Bronchial epithelial cell (primary cell): ENCODE results near the gene MAPT. TPM values are rescaled to one million over a fixed set of nuclear protein-coding genes. Genes with fewer than 3 reads are reported as not detected.

Source experiments
- DNase-seq: peaks from one replicate; pipeline ENCODE4 v3.0.0-alpha.2; 2010; ENCODE audit warnings: low read depth
- FAIRE-seq: peaks from 2 replicates; lab custom pipeline; 2011; peaks lifted over from hg19 to GRCh38; lab: Jason Lieb, UNC
- H3K27me3 ChIP-seq: 2 replicates; pipeline ENCODE4 v1.5.1; 2011; ENCODE audit warnings: low read length; ENCODE audit not compliant: control insufficient read depth, insufficient read depth
- H3K36me3 ChIP-seq: 2 replicates; pipeline ENCODE4 v1.5.1; 2011; ENCODE audit warnings: low read length; ENCODE audit not compliant: control insufficient read depth, insufficient read depth
- H3K4me3 ChIP-seq: 2 replicates; pipeline ENCODE4 v1.5.1; 2011; ENCODE audit warnings: mild to moderate bottlenecking, low read depth, low read length, control low read depth
- total RNA-seq: library from RNA; depleted of rRNA; stranded (reverse); fragments of >200 nt; gene quantifications from 2 replicates; pipeline ENCODE4 v1.2.1, GENCODE V29; 2014
- TF ChIP-seq, protein P1 (sequence below): IDR thresholded peaks from 2 replicates; pipeline ENCODE4 v1.5.1; 2011; ENCODE audit warnings: mild to moderate bottlenecking, moderate library complexity, low read length, control low read depth, inconsistent platforms; ENCODE audit not compliant: insufficient read depth, severe bottlenecking

MAPT gene
- total RNA-seq, 1 donor from 2014 or later: 0.26 TPM

DNA sequence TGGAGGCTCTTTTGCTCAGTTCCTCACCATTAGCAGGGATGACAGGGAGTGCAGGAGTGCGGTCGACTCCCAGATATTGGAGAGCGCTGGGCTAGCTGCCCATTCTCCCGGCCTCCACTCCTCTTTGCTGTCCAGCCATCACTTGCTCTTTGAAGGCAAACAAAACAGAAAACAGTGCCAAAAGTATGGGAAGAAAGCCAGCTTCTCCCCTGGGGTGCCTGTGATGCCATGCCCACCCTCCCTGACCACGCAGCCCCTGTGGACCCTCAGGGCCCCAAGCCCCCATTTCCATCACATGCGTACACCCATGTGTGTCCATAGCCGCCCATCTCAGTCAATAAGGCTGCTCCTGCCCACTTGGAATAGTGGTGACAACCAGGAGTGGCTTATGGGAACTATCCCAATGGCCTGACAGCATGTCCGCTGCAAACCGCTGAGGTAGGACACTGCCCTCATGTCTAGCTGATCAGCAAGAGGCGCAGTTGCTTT, 30.0 kb downstream of the MAPT start:
- no peaks in the 10 kb centered on the region for H3K36me3 ChIP-seq
- FAIRE-seq (no peak), DNase-seq (no peak)
- H3K4me3 ChIP-seq: no peak overlapping the region
- TF ChIP-seq, protein P1, sequence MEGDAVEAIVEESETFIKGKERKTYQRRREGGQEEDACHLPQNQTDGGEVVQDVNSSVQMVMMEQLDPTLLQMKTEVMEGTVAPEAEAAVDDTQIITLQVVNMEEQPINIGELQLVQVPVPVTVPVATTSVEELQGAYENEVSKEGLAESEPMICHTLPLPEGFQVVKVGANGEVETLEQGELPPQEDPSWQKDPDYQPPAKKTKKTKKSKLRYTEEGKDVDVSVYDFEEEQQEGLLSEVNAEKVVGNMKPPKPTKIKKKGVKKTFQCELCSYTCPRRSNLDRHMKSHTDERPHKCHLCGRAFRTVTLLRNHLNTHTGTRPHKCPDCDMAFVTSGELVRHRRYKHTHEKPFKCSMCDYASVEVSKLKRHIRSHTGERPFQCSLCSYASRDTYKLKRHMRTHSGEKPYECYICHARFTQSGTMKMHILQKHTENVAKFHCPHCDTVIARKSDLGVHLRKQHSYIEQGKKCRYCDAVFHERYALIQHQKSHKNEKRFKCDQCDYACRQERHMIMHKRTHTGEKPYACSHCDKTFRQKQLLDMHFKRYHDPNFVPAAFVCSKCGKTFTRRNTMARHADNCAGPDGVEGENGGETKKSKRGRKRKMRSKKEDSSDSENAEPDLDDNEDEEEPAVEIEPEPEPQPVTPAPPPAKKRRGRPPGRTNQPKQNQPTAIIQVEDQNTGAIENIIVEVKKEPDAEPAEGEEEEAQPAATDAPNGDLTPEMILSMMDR: no peak
- peaks cover 5% of the 10 kb centered on the region for H3K27me3 ChIP-seq

DNA sequence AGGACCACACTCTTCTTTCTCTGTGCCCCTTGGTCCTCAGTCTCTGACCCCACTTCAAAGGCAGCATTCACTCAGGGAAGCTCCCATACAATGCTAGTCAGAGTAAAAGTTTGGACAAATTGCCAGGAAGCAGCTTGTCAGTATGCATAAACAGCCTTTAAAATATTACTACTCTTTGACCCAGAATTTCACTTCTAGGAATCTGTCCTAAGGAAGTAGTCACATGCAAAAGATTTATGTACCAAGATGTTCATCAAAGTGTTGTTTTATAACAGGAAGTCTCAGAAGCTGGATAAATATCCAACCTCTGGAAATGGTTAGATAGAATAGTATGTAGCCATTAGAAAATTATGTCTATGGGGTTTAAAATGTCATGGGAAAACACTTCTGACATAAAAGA, 31.0 kb downstream of the MAPT start:
- FAIRE-seq: no peak
- DNase-seq: no peak

DNA sequence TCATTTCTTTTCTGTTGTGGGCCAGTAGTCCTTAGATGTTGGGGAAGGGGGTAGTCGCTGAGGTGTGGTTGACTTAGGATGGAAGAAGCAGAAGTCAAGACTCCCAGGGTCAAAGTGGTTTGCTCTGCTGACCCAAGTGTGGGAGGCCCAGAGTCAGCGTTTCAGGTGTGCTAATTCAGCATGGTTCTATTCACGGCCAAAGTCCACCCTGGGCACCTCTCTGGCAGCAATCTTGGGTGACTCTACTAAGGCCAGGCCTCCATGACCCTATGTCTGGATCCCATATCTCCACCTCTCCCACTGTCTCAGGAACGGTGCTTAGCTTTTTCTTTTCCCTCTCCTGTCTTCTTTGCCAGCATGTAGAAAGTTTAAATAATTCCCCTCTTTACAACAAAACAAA, 32.9 kb downstream of the MAPT start:
- Histone ChIP-seq H3K36me3 (no peaks in the 10 kb centered on the region), H3K4me3 (no peak overlapping the region), H3K27me3 (peaks cover 5% of the 10 kb centered on the region)
- no peak for FAIRE-seq
- TF ChIP-seq, protein P1: no peak
- no peak for DNase-seq

More for the DNA sequence above, 31.0 kb downstream of the MAPT start:
- TF ChIP-seq, protein P1: no peak
- Histone ChIP-seq H3K36me3 (no peaks in the 10 kb centered on the region), H3K27me3 (peaks cover 5% of the 10 kb centered on the region), H3K4me3 (no peak overlapping the region)

DNA sequence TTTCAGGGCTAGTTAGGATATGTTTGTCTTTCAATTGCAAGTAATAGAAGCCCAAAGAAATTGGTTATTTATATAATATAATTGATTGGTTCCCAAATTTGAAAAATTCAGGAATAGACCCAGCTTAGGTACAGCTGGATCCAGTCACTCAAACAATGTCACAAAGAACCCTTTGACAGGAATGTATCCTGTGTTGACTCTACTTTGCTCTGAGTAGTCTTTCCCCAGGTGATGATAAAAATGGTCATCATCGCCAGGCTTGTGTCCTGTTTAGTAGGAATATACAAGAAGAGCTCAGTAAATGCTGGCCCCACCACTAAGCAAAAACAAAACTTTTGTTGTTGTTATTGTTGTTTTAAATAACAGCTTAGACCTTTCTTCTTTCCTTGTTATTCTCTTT, 35.0 kb downstream of the MAPT start:
- no peak for DNase-seq
- Histone ChIP-seq H3K27me3 (no peaks in the 10 kb centered on the region), H3K4me3 (no peak overlapping the region), H3K36me3 (no peaks in the 10 kb centered on the region)
- FAIRE-seq: no peak
- TF ChIP-seq, protein P1: no peak

DNA sequence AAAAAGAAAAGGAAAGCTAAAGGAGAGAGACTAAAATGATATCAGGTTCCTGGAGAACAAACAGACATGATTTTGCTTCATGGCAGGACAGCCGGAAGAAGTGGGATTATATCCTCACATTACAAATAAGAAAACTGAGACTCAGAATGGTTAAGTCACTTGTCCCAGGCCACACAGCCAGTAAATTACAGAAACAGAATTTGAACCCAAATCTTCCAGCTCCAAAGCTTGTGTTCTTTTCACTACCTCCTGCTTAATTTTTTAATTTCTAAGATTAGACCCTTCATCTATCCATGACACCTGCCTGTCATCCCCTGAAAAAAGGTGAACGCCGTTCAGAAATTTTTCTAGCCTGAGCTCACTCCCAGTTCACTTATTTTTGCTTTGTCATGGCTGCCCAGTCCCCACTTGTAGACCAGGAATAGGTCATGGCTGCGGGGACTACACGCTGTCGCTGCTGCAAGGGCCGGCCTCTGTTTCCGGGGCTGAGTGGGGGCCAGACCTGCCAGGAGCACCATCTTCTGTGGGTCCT, 36.1 kb downstream of the MAPT start:
- FAIRE-seq (no peak), DNase-seq (no peak)
- Histone ChIP-seq H3K4me3 (no peak overlapping the region), H3K27me3 (no peaks in the 10 kb centered on the region), H3K36me3 (no peaks in the 10 kb centered on the region)
- TF ChIP-seq, protein P1: no peak

DNA sequence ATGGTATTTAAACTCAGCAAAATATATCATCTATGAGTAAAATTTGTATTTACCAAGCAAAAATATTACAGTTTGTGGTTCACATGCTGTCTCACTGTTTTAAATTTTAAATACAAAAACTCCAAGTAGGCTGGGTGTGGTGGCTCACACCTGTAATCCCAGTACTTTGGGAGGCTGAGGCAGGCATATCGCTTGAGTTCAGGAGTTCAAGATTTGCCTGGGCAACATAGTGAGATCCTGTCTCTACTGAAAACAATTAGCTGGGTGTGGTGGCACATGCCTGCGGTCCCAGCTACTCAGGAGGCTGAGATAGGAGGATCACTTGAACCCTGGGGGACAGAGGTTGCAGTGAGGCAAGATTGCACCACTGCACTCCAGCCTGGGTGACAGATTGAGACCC, 37.3 kb downstream of the MAPT start:
- DNase-seq (no peak), FAIRE-seq (no peak)
- no peaks in the 10 kb centered on the region for H3K36me3 ChIP-seq
- TF ChIP-seq, protein P1: no peak
- no peaks in the 10 kb centered on the region for H3K27me3 ChIP-seq
- no peak overlapping the region for H3K4me3 ChIP-seq
